ENCODE data around the gene FBXW11. TPM values are rescaled to one million over a fixed set of nuclear protein-coding genes. Genes with fewer than 3 reads are reported as not detected.

FBXW11 gene
- total RNA-seq, 1 experiment from 2014 or later = 46.3 TPM

DNA sequence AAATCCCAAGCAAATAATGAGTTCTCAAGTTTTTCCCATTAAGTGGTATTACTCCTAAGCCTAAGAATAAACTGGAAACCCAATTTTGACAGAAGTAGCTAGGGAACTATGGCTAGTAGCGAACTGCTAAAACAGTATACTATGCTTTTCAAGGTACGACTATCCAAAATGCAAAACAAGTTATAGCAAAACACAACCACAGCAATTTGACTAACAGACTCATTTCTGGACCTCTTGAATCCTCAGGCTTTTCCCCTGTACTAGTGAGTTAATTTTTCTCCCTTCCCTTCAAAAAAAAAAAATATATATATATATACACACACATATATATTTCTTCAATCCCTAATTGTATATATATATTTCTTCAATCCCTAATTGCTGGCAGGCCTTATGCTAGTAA lies 7.3 kb downstream of the FBXW11 start:
- POLR2A ChIA-PET = interaction anchor here (1.5 kb wide), 1 partner anchor 8 kb away, joined by 10 read pairs; no protein-coding TSS in a partner anchor

DNA sequence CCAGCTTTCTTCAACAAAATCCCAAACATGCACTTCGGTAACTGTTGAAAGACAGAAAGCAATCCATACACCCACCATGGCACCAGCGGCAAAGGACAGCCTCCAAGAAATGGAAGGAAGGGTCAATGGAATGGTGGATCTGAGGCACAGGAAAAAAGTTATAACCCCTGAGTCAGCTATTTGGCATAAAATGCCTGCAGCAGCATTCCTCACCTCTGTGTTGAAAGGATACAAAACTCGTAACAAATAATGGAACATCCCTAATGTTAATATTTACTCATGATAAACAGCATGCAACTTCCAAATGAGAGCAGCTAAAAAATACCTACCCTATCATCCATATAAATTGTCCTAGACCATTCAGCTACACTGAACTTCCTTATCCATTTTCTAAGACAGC lies 9.4 kb downstream of the FBXW11 start:
- TF ChIP-seq, protein P1, sequence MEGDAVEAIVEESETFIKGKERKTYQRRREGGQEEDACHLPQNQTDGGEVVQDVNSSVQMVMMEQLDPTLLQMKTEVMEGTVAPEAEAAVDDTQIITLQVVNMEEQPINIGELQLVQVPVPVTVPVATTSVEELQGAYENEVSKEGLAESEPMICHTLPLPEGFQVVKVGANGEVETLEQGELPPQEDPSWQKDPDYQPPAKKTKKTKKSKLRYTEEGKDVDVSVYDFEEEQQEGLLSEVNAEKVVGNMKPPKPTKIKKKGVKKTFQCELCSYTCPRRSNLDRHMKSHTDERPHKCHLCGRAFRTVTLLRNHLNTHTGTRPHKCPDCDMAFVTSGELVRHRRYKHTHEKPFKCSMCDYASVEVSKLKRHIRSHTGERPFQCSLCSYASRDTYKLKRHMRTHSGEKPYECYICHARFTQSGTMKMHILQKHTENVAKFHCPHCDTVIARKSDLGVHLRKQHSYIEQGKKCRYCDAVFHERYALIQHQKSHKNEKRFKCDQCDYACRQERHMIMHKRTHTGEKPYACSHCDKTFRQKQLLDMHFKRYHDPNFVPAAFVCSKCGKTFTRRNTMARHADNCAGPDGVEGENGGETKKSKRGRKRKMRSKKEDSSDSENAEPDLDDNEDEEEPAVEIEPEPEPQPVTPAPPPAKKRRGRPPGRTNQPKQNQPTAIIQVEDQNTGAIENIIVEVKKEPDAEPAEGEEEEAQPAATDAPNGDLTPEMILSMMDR (IDR thresholded peaks at IDR 0.05; ENCODE audit: insufficient read depth in 1 of 2, low read depth in 1 of 2, low read length in 1 of 2, severe bottlenecking in 1 of 2, unreplicated experiment in 1 of 2) = no peak
- H3K4me1 ChIP-seq = peaks cover 13% of the 10 kb centered on the region
- Mint-ChIP-seq H3K27me3 (ENCODE audit: insufficient read depth, unreplicated experiment) (no peaks in the 10 kb centered on the region), H3K27ac (ENCODE audit: unreplicated experiment) (no peak overlapping the region), H3K4me3 (ENCODE audit: unreplicated experiment) (no peak overlapping the region), H3K36me3 (ENCODE audit: insufficient read depth, unreplicated experiment) (peaks cover 19% of the 10 kb centered on the region), H3K9me3 (ENCODE audit: unreplicated experiment) (no peaks in the 10 kb centered on the region), H3K4me1 (ENCODE audit: low read depth, unreplicated experiment) (peaks cover 37% of the 10 kb centered on the region)
- H3K36me3 ChIP-seq (ENCODE audit: control insufficient read depth, insufficient read depth, low read length) = no peaks in the 10 kb centered on the region
- intact Hi-C loops (cut with micrococcal nuclease; ENCODE audit: unreplicated experiment) = loop anchor here (2.0 kb wide), 1 partner anchor 84 kb away; no protein-coding TSS in a partner anchor
- no peak overlapping the region for H3K4me3 ChIP-seq (ENCODE audit: low read depth, low read length)
- ChIA-PET CTCF (interaction anchor here (0.7 kb wide), 1 partner anchor 85 kb away, joined by 3 read pairs; no protein-coding TSS in a partner anchor), POLR2A (interaction anchor here (1.6 kb wide), 1 partner anchor 10 kb away, joined by 33 read pairs; the partner anchor contains the start of gene FBXW11)
- H3K27me3 ChIP-seq (replicated peaks; ENCODE audit: control insufficient read depth, insufficient read depth, low read length) = no peaks in the 10 kb centered on the region
- DNase-seq = peak in 1 of 2 experiments; percentile 34
- no peaks in the 10 kb centered on the region for H3K9me3 ChIP-seq
- BruUV-seq (replicated peaks) = no TSS peak

More for the DNA sequence above, 7.3 kb downstream of the FBXW11 start:
- no TSS peak for BruUV-seq (replicated peaks)
- H3K27me3 Mint-ChIP-seq (ENCODE audit: insufficient read depth, unreplicated experiment) = no peaks in the 10 kb centered on the region
- DNase-seq = no peak
- no peak overlapping the region for H3K4me3 Mint-ChIP-seq (ENCODE audit: unreplicated experiment)
- H3K4me3 ChIP-seq (ENCODE audit: low read depth, low read length) = no peak overlapping the region
- CTCF ChIA-PET = no interaction called here
- no peaks in the 10 kb centered on the region for H3K36me3 ChIP-seq (ENCODE audit: control insufficient read depth, insufficient read depth, low read length)
- H3K36me3 Mint-ChIP-seq (ENCODE audit: insufficient read depth, unreplicated experiment) = peaks cover 24% of the 10 kb centered on the region
- TF ChIP-seq, protein P1 (IDR thresholded peaks at IDR 0.05; ENCODE audit: insufficient read depth in 1 of 2, low read depth in 1 of 2, low read length in 1 of 2, severe bottlenecking in 1 of 2, unreplicated experiment in 1 of 2) = no peak
- H3K4me1 ChIP-seq = peaks cover 21% of the 10 kb centered on the region
- no peak overlapping the region for H3K27ac Mint-ChIP-seq (ENCODE audit: unreplicated experiment)
- peaks cover 36% of the 10 kb centered on the region for H3K4me1 Mint-ChIP-seq (ENCODE audit: low read depth, unreplicated experiment)
- H3K9me3 Mint-ChIP-seq (ENCODE audit: unreplicated experiment) = no peaks in the 10 kb centered on the region
- no peaks in the 10 kb centered on the region for H3K9me3 ChIP-seq
- intact Hi-C loops (cut with micrococcal nuclease; ENCODE audit: unreplicated experiment) = no loop called here
- H3K27me3 ChIP-seq (replicated peaks; ENCODE audit: control insufficient read depth, insufficient read depth, low read length) = no peaks in the 10 kb centered on the region

DNA sequence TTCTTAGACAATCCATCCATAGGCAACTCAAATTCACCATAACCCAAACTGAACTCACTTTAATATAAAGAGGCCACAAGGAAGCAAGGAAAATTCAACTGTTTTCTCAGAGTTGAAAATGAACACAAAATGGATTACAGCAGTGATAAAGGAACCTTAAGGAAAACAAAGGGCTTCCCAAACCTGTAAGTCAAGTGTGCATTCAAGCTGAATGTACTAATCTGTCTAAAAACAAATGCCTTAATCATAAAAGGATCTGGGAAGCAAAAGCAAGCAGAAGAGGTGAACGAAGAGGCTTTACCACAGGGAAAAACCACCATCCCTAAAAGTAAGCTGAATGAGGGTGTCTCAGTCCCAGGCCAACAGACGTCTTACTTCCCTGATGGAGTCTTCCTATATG lies 13.6 kb downstream of the FBXW11 start:
- peaks cover 16% of the 10 kb centered on the region for H3K36me3 Mint-ChIP-seq (ENCODE audit: insufficient read depth, unreplicated experiment)
- Histone ChIP-seq H3K4me1 (peaks cover 13% of the 10 kb centered on the region), H3K4me3 (ENCODE audit: low read depth, low read length) (no peak overlapping the region), H3K9me3 (no peaks in the 10 kb centered on the region), H3K36me3 (ENCODE audit: control insufficient read depth, insufficient read depth, low read length) (peaks cover 1% of the 10 kb centered on the region; the same call in 1 of the 2 replicates), H3K27me3 (replicated peaks; ENCODE audit: control insufficient read depth, insufficient read depth, low read length) (no peaks in the 10 kb centered on the region)
- TF ChIP-seq, protein P1 (IDR thresholded peaks at IDR 0.05; ENCODE audit: insufficient read depth in 1 of 2, low read depth in 1 of 2, low read length in 1 of 2, severe bottlenecking in 1 of 2, unreplicated experiment in 1 of 2) = no peak
- no peak overlapping the region for H3K27ac Mint-ChIP-seq (ENCODE audit: unreplicated experiment)
- H3K4me1 Mint-ChIP-seq (ENCODE audit: low read depth, unreplicated experiment) = peaks cover 18% of the 10 kb centered on the region
- H3K27me3 Mint-ChIP-seq (ENCODE audit: insufficient read depth, unreplicated experiment) = no peaks in the 10 kb centered on the region
- intact Hi-C loops (cut with micrococcal nuclease; ENCODE audit: unreplicated experiment) = no loop called here
- no TSS peak for BruUV-seq (replicated peaks)
- ChIA-PET CTCF (no interaction called here), POLR2A (no interaction called here)
- H3K4me3 Mint-ChIP-seq (ENCODE audit: unreplicated experiment) = no peak overlapping the region
- no peaks in the 10 kb centered on the region for H3K9me3 Mint-ChIP-seq (ENCODE audit: unreplicated experiment)
- DNase-seq = no peak
